Suprapubic skin (tissue), 4 donors: ENCODE results near the gene ZNF541. TPM values are rescaled to one million over a fixed set of nuclear protein-coding genes. Genes with fewer than 3 reads are reported as not detected.
A peak's percentile ranks its signal among the peaks of the same experiment; 100 is the strongest.

Experiments
- DNase-seq, 2 donors: peaks; one replicate each; pipeline ENCODE4 v3.0.0-alpha.2; 2019; ENCODE audit warnings: low spot score in 2 of 2
- H3K27ac ChIP-seq: fragments of 200-600 bp; sonication (generic); one replicate; pipeline ENCODE4 v1.5.1; 2019
- H3K27me3 ChIP-seq: fragments of 200-600 bp; sonication (generic); one replicate; pipeline ENCODE4 v1.5.1; 2019
- H3K36me3 ChIP-seq: fragments of 200-600 bp; sonication (generic); one replicate; pipeline ENCODE4 v1.5.1; 2019
- H3K4me1 ChIP-seq: fragments of 200-600 bp; sonication (generic); one replicate; pipeline ENCODE4 v1.5.1; 2019
- H3K4me3 ChIP-seq: fragments of 200-600 bp; sonication (generic); one replicate; pipeline ENCODE4 v1.5.1; 2019; ENCODE audit warnings: mild to moderate bottlenecking
- H3K9me3 ChIP-seq: fragments of 200-600 bp; sonication (generic); one replicate; pipeline ENCODE4 v1.5.1; 2019
- CTCF ChIP-seq, 2 donors: fragments of 200-600 bp in 1 of 2; fragments of 450-650 bp in 1 of 2; sonication (generic) in 1 of 2; IDR thresholded peaks; one replicate each; pipeline ENCODE4 v1.5.1; 2016 to 2019; ENCODE audit warnings: antibody characterized with exemption in 2 of 2, mild to moderate bottlenecking in 1 of 2, moderate library complexity in 1 of 2
- EP300 ChIP-seq: sonication (generic); formaldehyde crosslinking; IDR thresholded peaks from one replicate; pipeline ENCODE4 v1.6.1; 2017; ENCODE audit warnings: antibody characterized with exemption
- POLR2A ChIP-seq, 2 donors: fragments of 450-650 bp; IDR thresholded peaks; one replicate each; pipeline ENCODE4 v1.6.1; 2017; ENCODE audit warnings: antibody characterized with exemption in 2 of 2, mild to moderate bottlenecking in 2 of 2, moderate library complexity in 2 of 2
- POLR2AphosphoS5 ChIP-seq, 3 donors: sonication (generic); formaldehyde crosslinking; IDR thresholded peaks; one replicate each; pipeline ENCODE4 v1.6.1; 2017; ENCODE audit warnings: antibody characterized with exemption in 3 of 3
- WGBS: methylation state at CpG from one replicate; pipeline ENCODE4 v1.1.5; 2018; 5-methylcytosine and 5-hydroxymethylcytosine counted together
- total RNA-seq, 4 donors: library from RNA; depleted of rRNA; stranded (reverse); fragments of >200 nt; gene quantifications; one replicate each; pipeline ENCODE4 v1.1.0, GENCODE V29; 2016

The ZNF541 gene
- total RNA-seq, 4 donors from 2014 or later = 0.49 to 0.80 (median 0.51) TPM; not detected in 1

- DNase-seq = no peak
- peaks cover 7% of the 10 kb centered on the region for H3K27me3 ChIP-seq
- no peaks in the 10 kb centered on the region for H3K9me3 ChIP-seq
- no peak for TF ChIP-seq CTCF (IDR thresholded peaks at IDR 0.05)
- TF ChIP-seq POLR2AphosphoS5 (IDR thresholded peaks at IDR 0.05) = no peak
- no peak for TF ChIP-seq EP300
- TF ChIP-seq POLR2A (IDR thresholded peaks at IDR 0.05) = no peak
- WGBS = 97% methylated on average over 4 of the region's 4 CpGs
- peaks cover 6% of the 10 kb centered on the region for H3K4me1 ChIP-seq
- no peak overlapping the region for H3K4me3 ChIP-seq
- no peaks in the 10 kb centered on the region for H3K36me3 ChIP-seq
- no peak overlapping the region for H3K27ac ChIP-seq
These were observed 22.8 kb downstream of the ZNF541 start for GRCh38 chr19:47550129-47550528.

GRCh38 chr19:47549261-47549862 lies 23.6 kb downstream of the ZNF541 start:
- H3K4me3 ChIP-seq = no peak overlapping the region
- no peak for DNase-seq
- 83% methylated on average over 13 of the region's 13 CpGs for WGBS
- H3K27ac ChIP-seq = no peak overlapping the region
- no peaks in the 10 kb centered on the region for H3K36me3 ChIP-seq
- no peaks in the 10 kb centered on the region for H3K9me3 ChIP-seq
- H3K4me1 ChIP-seq = peaks cover 10% of the 10 kb centered on the region
- H3K27me3 ChIP-seq = peaks cover 15% of the 10 kb centered on the region
- no peak for TF ChIP-seq POLR2A (IDR thresholded peaks at IDR 0.05)
- no peak for TF ChIP-seq POLR2AphosphoS5 (IDR thresholded peaks at IDR 0.05)
- TF ChIP-seq CTCF (IDR thresholded peaks at IDR 0.05) = no peak
- TF ChIP-seq EP300 = no peak

GRCh38 chr19:47547199-47547598 lies 25.7 kb downstream of the ZNF541 start:
- H3K27ac ChIP-seq = no peak overlapping the region
- no peak for DNase-seq
- WGBS = 92% methylated on average over 2 of the region's 2 CpGs
- no peak overlapping the region for H3K4me3 ChIP-seq
- H3K4me1 ChIP-seq = peaks cover 10% of the 10 kb centered on the region
- TF ChIP-seq POLR2AphosphoS5 (IDR thresholded peaks at IDR 0.05) = no peak
- TF ChIP-seq CTCF (IDR thresholded peaks at IDR 0.05) = no peak
- TF ChIP-seq EP300 = no peak
- no peak for TF ChIP-seq POLR2A (IDR thresholded peaks at IDR 0.05)
- H3K36me3 ChIP-seq = no peaks in the 10 kb centered on the region
- H3K9me3 ChIP-seq = no peaks in the 10 kb centered on the region
- peaks cover 22% of the 10 kb centered on the region for H3K27me3 ChIP-seq

- Histone ChIP-seq H3K36me3 (no peaks in the 10 kb centered on the region), H3K4me1 (peaks cover 10% of the 10 kb centered on the region), H3K4me3 (peak overlapping the region; percentile 37), H3K27me3 (peaks cover 22% of the 10 kb centered on the region), H3K27ac (no peak overlapping the region), H3K9me3 (no peaks in the 10 kb centered on the region)
- TF ChIP-seq EP300 = no peak
- TF ChIP-seq POLR2A (IDR thresholded peaks at IDR 0.05) = no peak
- no peak for TF ChIP-seq CTCF (IDR thresholded peaks at IDR 0.05)
- TF ChIP-seq POLR2AphosphoS5 (IDR thresholded peaks at IDR 0.05) = no peak
- 17% methylated on average over 6 of the region's 75 CpGs for WGBS
- no peak for DNase-seq
These were observed 27.6 kb downstream of the ZNF541 start for GRCh38 chr19:47545061-47545948.

- WGBS = 80% methylated on average over 7 of the region's 22 CpGs
- Histone ChIP-seq H3K4me1 (peaks cover 10% of the 10 kb centered on the region), H3K9me3 (no peaks in the 10 kb centered on the region), H3K4me3 (no peak overlapping the region), H3K36me3 (no peaks in the 10 kb centered on the region), H3K27ac (no peak overlapping the region), H3K27me3 (peaks cover 22% of the 10 kb centered on the region)
- TF ChIP-seq POLR2AphosphoS5 (IDR thresholded peaks at IDR 0.05) (no peak), POLR2A (IDR thresholded peaks at IDR 0.05) (no peak), EP300 (no peak), CTCF (IDR thresholded peaks at IDR 0.05) (no peak)
- DNase-seq = no peak
These were observed 28.5 kb downstream of the ZNF541 start for GRCh38 chr19:47544476-47544875.
